Ishikawa (cell line): ENCODE results near the gene SPRING1.

Experiments used
- CEBPB ChIP-seq: IDR thresholded peaks from 2 replicates; pipeline ENCODE4 v1.6.1; 2012
- CREB1 ChIP-seq: IDR thresholded peaks from 2 replicates; pipeline ENCODE4 v1.6.1; 2012; ENCODE audit warnings: low read depth
- EGR1 ChIP-seq: IDR thresholded peaks from 2 replicates; pipeline ENCODE4 v1.6.1; 2012
- EP300 ChIP-seq: IDR thresholded peaks from 2 replicates; pipeline ENCODE4 v1.6.1; 2012; ENCODE audit warnings: borderline replicate concordance
- FOXM1 ChIP-seq: IDR thresholded peaks from 2 replicates; pipeline ENCODE4 v1.6.1; 2012; ENCODE audit warnings: low read depth, borderline replicate concordance
- MAX ChIP-seq: IDR thresholded peaks from 2 replicates; pipeline ENCODE4 v1.6.1; 2012
- NFIC ChIP-seq: IDR thresholded peaks from 2 replicates; pipeline ENCODE4 v1.6.1; 2012
- RAD21 ChIP-seq: IDR thresholded peaks from 2 replicates; pipeline ENCODE4 v1.6.1; 2012; ENCODE audit warnings: low read depth
- REST ChIP-seq: IDR thresholded peaks from 2 replicates; pipeline ENCODE4 v1.6.1; 2012; ENCODE audit warnings: low read depth, mild to moderate bottlenecking
- TAF1 ChIP-seq: IDR thresholded peaks from 2 replicates; pipeline ENCODE4 v1.6.1; 2012; ENCODE audit warnings: low read depth, mild to moderate bottlenecking
- TCF12 ChIP-seq: IDR thresholded peaks from 2 replicates; pipeline ENCODE4 v1.6.1; 2012; ENCODE audit warnings: low read depth
- TEAD4 ChIP-seq: IDR thresholded peaks from 2 replicates; pipeline ENCODE4 v1.6.1; 2012
- USF1 ChIP-seq: IDR thresholded peaks from 2 replicates; pipeline ENCODE4 v1.6.1; 2012
- YY1 ChIP-seq: IDR thresholded peaks from 2 replicates; pipeline ENCODE4 v1.6.1; 2012; ENCODE audit warnings: low read depth
- ZBTB7A ChIP-seq: IDR thresholded peaks from 2 replicates; pipeline ENCODE4 v1.6.1; 2012; ENCODE audit warnings: low read depth

The SPRING1 gene

DNA sequence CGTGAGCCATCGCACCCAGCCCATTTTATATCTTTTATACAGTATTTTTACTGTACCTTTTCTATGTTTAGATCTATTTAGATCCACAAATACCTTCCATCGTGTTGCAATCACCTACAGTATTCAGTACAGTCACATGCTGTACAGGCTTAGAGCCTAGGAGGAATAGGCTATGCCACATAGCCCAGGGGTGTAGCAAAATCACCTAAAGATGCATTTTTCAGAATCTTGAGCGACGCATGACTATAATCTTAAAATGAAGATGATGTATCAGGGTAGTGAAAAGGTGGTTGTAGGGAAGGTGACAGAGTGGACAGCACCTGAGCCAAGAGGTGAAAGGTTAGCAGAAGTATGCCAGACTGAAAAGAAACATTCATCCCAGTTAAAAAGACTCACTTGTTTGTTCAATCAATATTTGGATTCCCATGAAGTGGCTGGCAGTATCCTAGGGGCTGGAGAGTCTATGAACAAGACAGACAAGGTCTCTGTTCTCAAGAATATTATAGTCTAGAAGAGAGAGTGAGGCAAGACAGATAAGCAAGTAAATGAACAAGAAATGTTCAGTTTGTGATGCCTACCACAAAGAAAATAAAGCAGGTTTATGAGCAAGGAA lies 3.6 kb downstream of the SPRING1 start:
- TF ChIP-seq RAD21 (no peak), USF1 (no peak), NFIC (no peak), ZBTB7A (no peak), EGR1 (no peak), MAX (no peak), FOXM1 (no peak)

GRCh38 chr12:116731801-116732200 lies 6.1 kb downstream of the SPRING1 start:
- no peak for TF ChIP-seq YY1
- TF ChIP-seq REST: no peak
- no peak for TF ChIP-seq MAX

- TF ChIP-seq RAD21: no peak
- TF ChIP-seq YY1: no peak
- no peak for TF ChIP-seq USF1
- TF ChIP-seq MAX: no peak
- no peak for TF ChIP-seq TCF12
- TF ChIP-seq REST: no peak
- TF ChIP-seq CREB1: no peak
- TF ChIP-seq ZBTB7A: no peak
- no peak for TF ChIP-seq NFIC
- no peak for TF ChIP-seq FOXM1
Measured at GRCh38 chr12:116727891-116728290, 10.0 kb downstream of the SPRING1 start.

GRCh38 chr12:116727261-116727660 lies 10.6 kb downstream of the SPRING1 start:
- no peak for TF ChIP-seq EGR1
- no peak for TF ChIP-seq RAD21
- no peak for TF ChIP-seq ZBTB7A
- TF ChIP-seq TAF1: no peak
- no peak for TF ChIP-seq MAX
- no peak for TF ChIP-seq REST
- TF ChIP-seq CEBPB: no peak
- no peak for TF ChIP-seq USF1
- no peak for TF ChIP-seq TCF12
- TF ChIP-seq FOXM1: no peak
- TF ChIP-seq EP300: no peak
- TF ChIP-seq NFIC: no peak
- no peak for TF ChIP-seq TEAD4
- TF ChIP-seq YY1: no peak
- TF ChIP-seq CREB1: no peak
